PC-3 (cell line): ENCODE results near the gene TBC1D2B. TPM values are rescaled to one million over a fixed set of nuclear protein-coding genes. Genes with fewer than 3 reads are reported as not detected.

Experiments used
- ATAC-seq: fragments of 200-7000 bp; cut with Tn5 transposase; 2 replicates; pipeline ENCODE4 v1.9.1; 2020; ENCODE audit warnings: mild to moderate bottlenecking, moderate library complexity
- BruUV-seq: library from RNA; stranded (reverse); fragments of 400-500 nt; replicated peaks from 2 replicates; lab custom pipeline; 2021; lab: Mats Ljungman, UMichigan
- CTCF ChIA-PET: fragments of 300-600 bp; sonication (Branson Sonifier 250); formaldehyde crosslinking; loops from one replicate; lab custom pipeline; 2022; ENCODE audit warnings: antibody characterized with exemption; lab: Charles Lee
- POLR2A ChIA-PET: fragments of 300-600 bp; sonication (Branson Sonifier 250); formaldehyde crosslinking; loops from one replicate; lab custom pipeline; 2022; ENCODE audit warnings: antibody characterized with exemption; ENCODE audit not compliant: unreplicated experiment; lab: Charles Lee
- DNase-seq: peaks from one replicate; pipeline ENCODE4 v3.0.0-alpha.2; 2015
- H2AFZ ChIP-seq: fragments of 300-600 bp; sonication (generic); 2 replicates; pipeline ENCODE4 v1.6.0; 2016; ENCODE audit warnings: antibody characterized with exemption, low read length
- H3F3A ChIP-seq: fragments of 300-600 bp; sonication (generic); one replicate; pipeline ENCODE4 v1.6.0; 2017; ENCODE audit warnings: antibody characterized with exemption, low read length, control low read depth, mild to moderate bottlenecking; ENCODE audit not compliant: unreplicated experiment
- H3K27ac ChIP-seq: fragments of 300-600 bp; sonication (generic); 2 replicates; pipeline ENCODE4 v1.5.1; 2016; ENCODE audit warnings: mild to moderate bottlenecking, low read length
- H3K27me3 ChIP-seq: fragments of 300-600 bp; sonication (generic); 2 replicates; pipeline ENCODE4 v1.6.1; 2016; ENCODE audit warnings: low read length, mixed read lengths
- H3K36me3 ChIP-seq: fragments of 300-600 bp; sonication (generic); 2 replicates; pipeline ENCODE4 v1.6.1; 2016; ENCODE audit warnings: low read depth, mixed run types, low read length, mixed read lengths
- H3K4me1 ChIP-seq: fragments of 300-600 bp; sonication (generic); 2 replicates; pipeline ENCODE4 v1.5.1; 2016; ENCODE audit warnings: low read length; ENCODE audit not compliant: insufficient read depth
- H3K4me2 ChIP-seq: fragments of 300-600 bp; sonication (generic); 2 replicates; pipeline ENCODE4 v1.6.0; 2016; ENCODE audit warnings: low read length
- H3K4me3 ChIP-seq: fragments of 300-600 bp; sonication (generic); 2 replicates; pipeline ENCODE4 v1.5.1; 2016; ENCODE audit warnings: mild to moderate bottlenecking, low read length, mixed read lengths
- H3K79me2 ChIP-seq: fragments of 300-600 bp; sonication (generic); 2 replicates; pipeline ENCODE4 v1.6.1; 2017; ENCODE audit warnings: low read length, mixed read lengths
- H3K9ac ChIP-seq: fragments of 300-600 bp; sonication (generic); 2 replicates; pipeline ENCODE4 v1.6.0; 2016; ENCODE audit warnings: mild to moderate bottlenecking, low read length
- H3K9me2 ChIP-seq: fragments of 300-600 bp; sonication (generic); replicated peaks from 2 replicates; pipeline ENCODE4 v1.6.1; 2016; ENCODE audit warnings: mixed run types, low read length, mixed read lengths
- H3K9me3 ChIP-seq: fragments of 300-600 bp; sonication (generic); 2 replicates; pipeline ENCODE4 v1.6.1; 2016; ENCODE audit warnings: low read length, mixed read lengths
- H4K20me1 ChIP-seq: fragments of 300-600 bp; sonication (generic); 2 replicates; pipeline ENCODE4 v1.6.1; 2016; ENCODE audit warnings: low read length, mixed read lengths
- EZH2 ChIP-seq: fragments of 300-600 bp; sonication (generic); IDR thresholded peaks from one replicate; pipeline ENCODE4 v1.6.1; 2017; ENCODE audit warnings: antibody characterized with exemption, mild to moderate bottlenecking, low read length; ENCODE audit not compliant: unreplicated experiment
- EZH2phosphoT487 ChIP-seq: fragments of 300-600 bp; sonication (generic); IDR thresholded peaks from 2 replicates; pipeline ENCODE4 v1.6.1; 2018; ENCODE audit warnings: mild to moderate bottlenecking, antibody characterized with exemption, low read length, borderline replicate concordance
- intact Hi-C: fragments of 100-400 bp; cut with micrococcal nuclease; formaldehyde crosslinking; loops from 2 replicates; pipeline ENCODE4 v1.9.0; 2023
- total RNA-seq: library from RNA; depleted of rRNA; stranded (reverse); fragments of >200 nt; gene quantifications from 2 replicates; pipeline ENCODE4 v1.2.3, GENCODE V29; 2014
- TF ChIP-seq, protein P1 (sequence below): fragments of 300-600 bp; sonication (generic); conservative IDR thresholded peaks from 2 replicates; pipeline ENCODE4 v1.5.1; 2017; ENCODE audit warnings: antibody characterized with exemption, low read depth, mild to moderate bottlenecking, low read length

Gene TBC1D2B
- total RNA-seq, 1 experiment from 2014 or later = 19.0 TPM

DNA sequence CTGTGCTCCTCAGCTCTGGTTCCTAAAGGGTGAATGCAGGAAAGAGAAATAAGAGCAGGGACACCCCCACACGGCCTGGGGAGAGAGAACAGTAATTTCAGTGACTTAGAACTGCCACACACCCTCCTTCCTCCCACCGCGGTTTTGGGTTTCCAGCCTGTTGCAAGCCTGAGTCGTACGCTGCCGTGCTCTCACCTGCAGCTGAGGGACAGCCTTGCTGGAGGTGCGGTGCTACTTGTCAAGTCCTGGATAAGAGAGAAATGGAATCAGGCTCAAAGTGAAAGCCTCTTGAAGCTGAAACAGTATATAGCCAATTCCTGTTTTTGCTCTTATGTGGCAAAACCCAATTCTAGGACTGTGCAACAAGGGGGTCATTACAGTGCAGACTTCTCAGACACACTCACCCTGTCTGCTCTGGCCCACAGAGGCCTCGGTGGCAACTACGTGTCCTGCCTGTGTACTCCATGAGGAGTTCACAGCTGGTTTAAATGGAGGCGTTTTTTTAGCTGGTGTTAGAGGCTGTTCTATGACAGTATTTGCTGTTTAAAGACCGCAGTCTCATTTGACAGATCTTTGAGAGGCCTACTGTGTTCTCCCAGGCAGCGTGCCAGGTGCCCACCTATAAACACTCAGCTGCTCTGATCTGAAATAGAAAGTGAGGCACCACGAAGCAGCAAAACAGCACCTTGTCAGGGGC, 42.9 kb downstream of the TBC1D2B start:
- no peaks in the 10 kb centered on the region for H3K27me3 ChIP-seq
- H3K27ac ChIP-seq = no peak overlapping the region
- no peak overlapping the region for H3K4me2 ChIP-seq
- no peaks in the 10 kb centered on the region for H3K4me1 ChIP-seq
- no peaks in the 10 kb centered on the region for H3K9me2 ChIP-seq
- H3K4me3 ChIP-seq = no peak overlapping the region
- DNase-seq = no peak
- H2AFZ ChIP-seq = no peak overlapping the region
- H3K79me2 ChIP-seq = no peaks in the 10 kb centered on the region
- BruUV-seq = no TSS peak
- no peaks in the 10 kb centered on the region for H3K9me3 ChIP-seq
- H3F3A ChIP-seq = no peaks in the 10 kb centered on the region
- H3K36me3 ChIP-seq = no peaks in the 10 kb centered on the region
- CTCF ChIA-PET = no interaction called here
- POLR2A ChIA-PET = no interaction called here
- intact Hi-C loops = no loop called here
- no peak overlapping the region for H3K9ac ChIP-seq
- no peaks in the 10 kb centered on the region for H4K20me1 ChIP-seq
- TF ChIP-seq EZH2 (no peak), EZH2phosphoT487 (no peak)
- TF ChIP-seq, protein P1, sequence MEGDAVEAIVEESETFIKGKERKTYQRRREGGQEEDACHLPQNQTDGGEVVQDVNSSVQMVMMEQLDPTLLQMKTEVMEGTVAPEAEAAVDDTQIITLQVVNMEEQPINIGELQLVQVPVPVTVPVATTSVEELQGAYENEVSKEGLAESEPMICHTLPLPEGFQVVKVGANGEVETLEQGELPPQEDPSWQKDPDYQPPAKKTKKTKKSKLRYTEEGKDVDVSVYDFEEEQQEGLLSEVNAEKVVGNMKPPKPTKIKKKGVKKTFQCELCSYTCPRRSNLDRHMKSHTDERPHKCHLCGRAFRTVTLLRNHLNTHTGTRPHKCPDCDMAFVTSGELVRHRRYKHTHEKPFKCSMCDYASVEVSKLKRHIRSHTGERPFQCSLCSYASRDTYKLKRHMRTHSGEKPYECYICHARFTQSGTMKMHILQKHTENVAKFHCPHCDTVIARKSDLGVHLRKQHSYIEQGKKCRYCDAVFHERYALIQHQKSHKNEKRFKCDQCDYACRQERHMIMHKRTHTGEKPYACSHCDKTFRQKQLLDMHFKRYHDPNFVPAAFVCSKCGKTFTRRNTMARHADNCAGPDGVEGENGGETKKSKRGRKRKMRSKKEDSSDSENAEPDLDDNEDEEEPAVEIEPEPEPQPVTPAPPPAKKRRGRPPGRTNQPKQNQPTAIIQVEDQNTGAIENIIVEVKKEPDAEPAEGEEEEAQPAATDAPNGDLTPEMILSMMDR = no peak
- ATAC-seq = 0 out of 2 replicates have a peak, but pooled peaks have one; percentile 20

DNA sequence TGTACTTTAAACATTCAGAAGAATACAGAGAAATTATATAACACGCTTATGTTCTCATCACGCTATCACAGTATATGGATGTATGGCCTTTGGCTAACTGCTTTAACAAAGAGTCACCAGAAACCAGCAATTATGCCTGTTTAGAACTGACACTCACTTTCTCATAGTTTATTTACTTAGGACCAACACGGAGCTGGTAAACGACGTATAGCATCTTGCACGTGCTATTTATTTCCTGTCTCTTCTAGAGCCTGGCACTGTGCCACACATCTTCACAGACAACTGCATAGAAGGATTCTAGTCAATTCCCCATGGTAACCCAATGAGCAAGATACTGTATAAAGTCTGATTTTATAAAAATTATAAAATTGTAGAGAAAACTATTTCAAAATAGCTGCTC, 43.6 kb downstream of the TBC1D2B start:
- intact Hi-C loops = no loop called here
- Histone ChIP-seq H3F3A (no peaks in the 10 kb centered on the region), H3K9me2 (no peaks in the 10 kb centered on the region), H3K27me3 (no peaks in the 10 kb centered on the region), H3K4me1 (no peaks in the 10 kb centered on the region), H3K4me2 (no peak overlapping the region), H3K4me3 (no peak overlapping the region), H4K20me1 (no peaks in the 10 kb centered on the region), H3K9ac (no peak overlapping the region), H3K27ac (no peak overlapping the region), H3K36me3 (no peaks in the 10 kb centered on the region), H3K79me2 (no peaks in the 10 kb centered on the region), H2AFZ (no peak overlapping the region), H3K9me3 (no peaks in the 10 kb centered on the region)
- CTCF ChIA-PET = no interaction called here
- no peak for TF ChIP-seq EZH2
- no peak for TF ChIP-seq EZH2phosphoT487
- TF ChIP-seq, protein P1 = no peak
- DNase-seq (no peak), ATAC-seq (no peak)
- BruUV-seq = no TSS peak
- POLR2A ChIA-PET = no interaction called here

DNA sequence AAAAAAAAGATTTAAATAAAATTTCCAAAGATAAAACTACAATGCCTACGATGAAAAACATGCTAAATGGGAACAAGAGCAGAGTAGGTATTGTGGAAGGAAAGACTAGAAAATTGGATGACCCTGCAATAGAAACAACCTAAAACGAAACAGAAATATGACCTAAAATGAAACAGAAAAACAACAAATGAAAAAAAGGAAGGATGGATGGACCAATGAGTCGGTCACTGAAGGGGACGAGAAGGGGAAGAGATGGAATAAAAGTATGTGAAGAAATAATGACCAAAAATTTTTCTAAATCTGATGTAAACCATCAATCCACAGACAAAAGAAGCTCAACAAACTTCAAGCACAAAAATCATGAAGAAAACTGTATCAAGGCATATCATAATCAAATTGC, 44.8 kb downstream of the TBC1D2B start:
- CTCF ChIA-PET = no interaction called here
- BruUV-seq = no TSS peak
- Histone ChIP-seq H3K9me3 (no peaks in the 10 kb centered on the region), H3K4me1 (no peaks in the 10 kb centered on the region), H3K36me3 (no peaks in the 10 kb centered on the region; the same call in 1 of the 2 replicates), H4K20me1 (no peaks in the 10 kb centered on the region), H3K27ac (no peak overlapping the region), H3K79me2 (no peaks in the 10 kb centered on the region), H3K9ac (no peak overlapping the region), H3K9me2 (no peaks in the 10 kb centered on the region), H3K4me2 (no peak overlapping the region), H3F3A (no peaks in the 10 kb centered on the region), H3K27me3 (no peaks in the 10 kb centered on the region), H3K4me3 (no peak overlapping the region), H2AFZ (no peak overlapping the region)
- ATAC-seq (no peak), DNase-seq (no peak)
- intact Hi-C loops = no loop called here
- POLR2A ChIA-PET = no interaction called here
- TF ChIP-seq, protein P1 = no peak
- no peak for TF ChIP-seq EZH2phosphoT487
- no peak for TF ChIP-seq EZH2
